ENCODE data around the gene PCNX1. TPM values are rescaled to one million over a fixed set of nuclear protein-coding genes. Genes with fewer than 3 reads are reported as not detected.

PCNX1 gene
- total RNA-seq, 2 donors from 2014 or later, result 67.4 to 107 TPM

GRCh38 chr14:70962935-70963334 lies 55.7 kb downstream of the PCNX1 start:
- H3K9me3 Mint-ChIP-seq, result no peaks in the 10 kb centered on the region
- ATAC-seq (peak; percentile 45 to 52), DNase-seq (ENCODE audit: low spot score in 2 of 2) (no peak)
- peaks cover 0 to 19% of the 10 kb centered on the region in 2 donors for H3K36me3 Mint-ChIP-seq
- peak overlapping the region in 1 of 2 donors; percentile 33 for H3K27ac Mint-ChIP-seq

GRCh38 chr14:70964492-70964891 lies 57.2 kb downstream of the PCNX1 start:
- Mint-ChIP-seq H3K27ac (peak overlapping the region in 1 of 2 donors; percentile 70), H3K36me3 (peaks cover 0 to 14% of the 10 kb centered on the region in 2 donors), H3K9me3 (no peaks in the 10 kb centered on the region)
- no peak for DNase-seq (ENCODE audit: low spot score in 2 of 2)
- ATAC-seq, result no peak

- H3K36me3 Mint-ChIP-seq, result peaks cover 0 to under 1% of the 10 kb centered on the region in 2 donors
- no peak for DNase-seq (ENCODE audit: low spot score in 2 of 2)
- H3K27ac Mint-ChIP-seq, result peak overlapping the region; percentile 8 to 85
- H3K9me3 Mint-ChIP-seq, result no peaks in the 10 kb centered on the region
- ATAC-seq, result peak in 1 of 2 donors; percentile 23
These were observed 64.3 kb downstream of the PCNX1 start for GRCh38 chr14:70971560-70971959.

GRCh38 chr14:70972107-70972976 lies 65.1 kb downstream of the PCNX1 start:
- peaks cover 5 to 9% of the 10 kb centered on the region in 2 donors for H3K36me3 Mint-ChIP-seq
- H3K27ac Mint-ChIP-seq, result peak overlapping the region; percentile 3 to 8
- ATAC-seq (peak; percentile 77 to 87), DNase-seq (ENCODE audit: low spot score in 2 of 2) (peak in 1 of 2 donors; percentile 87)
- H3K9me3 Mint-ChIP-seq, result no peaks in the 10 kb centered on the region

GRCh38 chr14:70976591-70976990 lies 69.3 kb downstream of the PCNX1 start:
- ATAC-seq, result no peak
- H3K9me3 Mint-ChIP-seq, result no peaks in the 10 kb centered on the region

GRCh38 chr14:70981000-70981952 lies 74.0 kb downstream of the PCNX1 start:
- ATAC-seq (peak in 1 of 2 donors; percentile 72), DNase-seq (ENCODE audit: low spot score in 2 of 2) (no peak)
- H3K36me3 Mint-ChIP-seq, result peaks cover 9 to 21% of the 10 kb centered on the region in 2 donors
- H3K9me3 Mint-ChIP-seq, result no peaks in the 10 kb centered on the region
- peak overlapping the region; percentile 30 to 60 for H3K27ac Mint-ChIP-seq

More at GRCh38 chr14:70976591-70976990, 69.3 kb downstream of the PCNX1 start:
- no peak for DNase-seq (ENCODE audit: low spot score in 2 of 2)
- H3K36me3 Mint-ChIP-seq, result peaks cover 9 to 16% of the 10 kb centered on the region in 2 donors
- peak overlapping the region in 1 of 2 donors; percentile 10 for H3K27ac Mint-ChIP-seq

GRCh38 chr14:70982200-70982599 lies 74.9 kb downstream of the PCNX1 start:
- no peak overlapping the region for H3K27ac Mint-ChIP-seq
- H3K36me3 Mint-ChIP-seq, result peaks cover 5 to 14% of the 10 kb centered on the region in 2 donors
- DNase-seq (ENCODE audit: low spot score in 2 of 2) (no peak), ATAC-seq (no peak)
- no peaks in the 10 kb centered on the region for H3K9me3 Mint-ChIP-seq

GRCh38 chr14:70987041-70987440 lies 79.8 kb downstream of the PCNX1 start:
- DNase-seq (ENCODE audit: low spot score in 2 of 2) (no peak), ATAC-seq (peak in 1 of 2 donors; percentile 36)
- no peak overlapping the region for H3K27ac Mint-ChIP-seq

GRCh38 chr14:70988452-70988851 lies 81.2 kb downstream of the PCNX1 start:
- peaks cover 0 to 12% of the 10 kb centered on the region in 2 donors for H3K36me3 Mint-ChIP-seq
- ATAC-seq (peak; percentile 51 to 61), DNase-seq (ENCODE audit: low spot score in 2 of 2) (no peak)
- no peaks in the 10 kb centered on the region for H3K9me3 Mint-ChIP-seq
- H3K27ac Mint-ChIP-seq, result peak overlapping the region in 1 of 2 donors; percentile 27

More at GRCh38 chr14:70987041-70987440, 79.8 kb downstream of the PCNX1 start:
- Mint-ChIP-seq H3K9me3 (no peaks in the 10 kb centered on the region), H3K36me3 (peaks cover 0 to 12% of the 10 kb centered on the region in 2 donors)

- ATAC-seq (no peak), DNase-seq (ENCODE audit: low spot score in 2 of 2) (no peak)
- no peak overlapping the region for H3K27ac Mint-ChIP-seq
These were observed 86.7 kb downstream of the PCNX1 start for GRCh38 chr14:70993931-70994330.

GRCh38 chr14:70995211-70995610 lies 88.0 kb downstream of the PCNX1 start:
- no peak for ATAC-seq

More at GRCh38 chr14:70993931-70994330, 86.7 kb downstream of the PCNX1 start:
- no peaks in the 10 kb centered on the region for H3K9me3 Mint-ChIP-seq
- peaks cover 6 to 14% of the 10 kb centered on the region in 2 donors for H3K36me3 Mint-ChIP-seq

GRCh38 chr14:70995671-70996070 lies 88.4 kb downstream of the PCNX1 start:
- no peak for DNase-seq (ENCODE audit: low spot score in 2 of 2)
- no peak overlapping the region for H3K27ac Mint-ChIP-seq
- no peak for ATAC-seq

More at GRCh38 chr14:70995211-70995610, 88.0 kb downstream of the PCNX1 start:
- Mint-ChIP-seq H3K36me3 (peaks cover 6 to 14% of the 10 kb centered on the region in 2 donors), H3K27ac (no peak overlapping the region), H3K9me3 (no peaks in the 10 kb centered on the region)
- no peak for DNase-seq (ENCODE audit: low spot score in 2 of 2)

GRCh38 chr14:70999117-70999516 lies 91.9 kb downstream of the PCNX1 start:
- H3K27ac Mint-ChIP-seq, result peak overlapping the region in 1 of 2 donors; percentile 69
- H3K9me3 Mint-ChIP-seq, result no peaks in the 10 kb centered on the region
- DNase-seq (ENCODE audit: low spot score in 2 of 2) (no peak), ATAC-seq (peak in 1 of 2 donors; percentile 50)
- H3K36me3 Mint-ChIP-seq, result peaks cover 6 to 31% of the 10 kb centered on the region in 2 donors

More at GRCh38 chr14:70995671-70996070, 88.4 kb downstream of the PCNX1 start:
- H3K36me3 Mint-ChIP-seq, result peaks cover 6 to 14% of the 10 kb centered on the region in 2 donors
- no peaks in the 10 kb centered on the region for H3K9me3 Mint-ChIP-seq

- H3K9me3 Mint-ChIP-seq, result no peaks in the 10 kb centered on the region
- no peak overlapping the region for H3K27ac Mint-ChIP-seq
- ATAC-seq (no peak), DNase-seq (ENCODE audit: low spot score in 2 of 2) (no peak)
- peaks cover 6 to 36% of the 10 kb centered on the region in 2 donors for H3K36me3 Mint-ChIP-seq
These were observed 92.8 kb downstream of the PCNX1 start for GRCh38 chr14:71000091-71000490.

- DNase-seq (ENCODE audit: low spot score in 2 of 2) (no peak), ATAC-seq (no peak)
- no peaks in the 10 kb centered on the region for H3K9me3 Mint-ChIP-seq
- H3K27ac Mint-ChIP-seq, result peak overlapping the region in 1 of 2 donors; percentile 22
- peaks cover 0 to 27% of the 10 kb centered on the region in 2 donors for H3K36me3 Mint-ChIP-seq
These were observed 94.5 kb downstream of the PCNX1 start for GRCh38 chr14:71001742-71002141.

GRCh38 chr14:71003156-71003555 lies 95.9 kb downstream of the PCNX1 start:
- Mint-ChIP-seq H3K36me3 (peaks cover 0 to 23% of the 10 kb centered on the region in 2 donors), H3K27ac (no peak overlapping the region), H3K9me3 (no peaks in the 10 kb centered on the region)
- no peak for ATAC-seq
- DNase-seq (ENCODE audit: low spot score in 2 of 2), result no peak

All from activated naive CD4-positive, alpha-beta T cell treated with anti-CD3 and anti-CD28 coated beads, Interleukin-2, amount 50 U/mL, for 72 hours (primary cell).